K562 (cell line): ENCODE results near the gene PSORS1C2. TPM values are rescaled to one million over a fixed set of nuclear protein-coding genes. Genes with fewer than 3 reads are reported as not detected.

ENCODE experiments used
- ATAC-seq: fragments of 200-7000 bp; cut with Tn5 transposase; 3 replicates; pipeline ENCODE4 v1.9.1; 2020; ENCODE audit warnings: moderate library complexity
- BruUV-seq: library from RNA; stranded (reverse); fragments of 400-500 nt; replicated peaks from 2 replicates; lab custom pipeline; 2021; lab: Mats Ljungman, UMichigan
- CTCF ChIA-PET: fragments of 300-600 bp; formaldehyde crosslinking; extraction: SDS; loops from one replicate; lab custom pipeline; 2021; ENCODE audit warnings: low intra/inter-chr PET ratio; lab: Yijun Ruan, JAX
- POLR2A ChIA-PET: fragments of 300-600, 350-650 bp; sonication (Branson Sonifier 250); formaldehyde crosslinking; extraction: SDS; loops from one replicate; lab custom pipeline; 2021; ENCODE audit warnings: antibody characterized with exemption, inconsistent platforms; lab: Yijun Ruan, JAX
- DNase-seq, 4 experiments: peaks; one replicate each; pipeline versions ENCODE4 v3.0.0 to v3.0.0-alpha.2; 2011 to 2018; ENCODE audit warnings: low spot score in 3 of 4, mixed read lengths in 3 of 4; ENCODE audit errors: extremely low read depth in 1 of 4
- FAIRE-seq: peaks from 2 replicates; lab custom pipeline; 2011; peaks lifted over from hg19 to GRCh38; lab: Jason Lieb, UNC
- H2AFZ ChIP-seq: 2 replicates; pipeline ENCODE4 v1.6.0; 2011; ENCODE audit warnings: low read depth, low read length, control low read depth, inconsistent platforms
- H3K27ac ChIP-seq: fragments of 200-600 bp; 3 replicates; pipeline ENCODE4 v1.8.0; 2011; ENCODE audit warnings: low read depth, mild to moderate bottlenecking, control low read depth, inconsistent platforms, low read length, moderate library complexity, mixed read lengths; ENCODE audit errors: extremely low read depth
- H3K27me3 ChIP-seq, 2 experiments: fragments of 300-600 bp in 1 of 2; 2 replicates in 1 of 2; 3 replicates in 1 of 2; pipeline versions ENCODE4 v1.6.0 to v1.8.0; 2011; ENCODE audit warnings: inconsistent platforms in 2 of 2, low read length in 2 of 2, mild to moderate bottlenecking in 1 of 2, mixed read lengths in 1 of 2, moderate library complexity in 1 of 2; ENCODE audit not compliant: control insufficient read depth in 2 of 2, insufficient read depth in 2 of 2
- H3K36me3 ChIP-seq: fragments of 300-600 bp; 3 replicates; pipeline ENCODE4 v1.8.0; 2011; ENCODE audit warnings: mild to moderate bottlenecking, low read length, inconsistent platforms; ENCODE audit not compliant: control insufficient read depth, insufficient read depth
- H3K4me1 ChIP-seq, 2 experiments: fragments of 200-600 bp in 1 of 2; replicated peaks in 1 of 2; 2 replicates in 1 of 2; 3 replicates in 1 of 2; pipeline versions ENCODE4 v1.5.1 to v1.8.0; 2011; ENCODE audit warnings: inconsistent platforms in 2 of 2, low read length in 2 of 2, mild to moderate bottlenecking in 1 of 2, mixed read lengths in 1 of 2, moderate library complexity in 1 of 2; ENCODE audit not compliant: control insufficient read depth in 2 of 2, insufficient read depth in 2 of 2
- H3K4me2 ChIP-seq: 2 replicates; pipeline ENCODE4 v1.6.1; 2011; ENCODE audit warnings: low read length, control low read depth, inconsistent platforms, mixed read lengths; ENCODE audit not compliant: insufficient read depth
- H3K4me3 ChIP-seq: fragments of 200-600 bp; sonication (generic), shearing (Covaris generic); 2 replicates; pipeline ENCODE4 v1.5.1; 2016; ENCODE audit warnings: control low read depth, inconsistent platforms
- H3K79me2 ChIP-seq: fragments of 200-600 bp; 3 replicates; pipeline ENCODE4 v1.8.0; 2011; ENCODE audit warnings: low read length, inconsistent platforms; ENCODE audit not compliant: control insufficient read depth, insufficient read depth
- H3K9ac ChIP-seq, 2 experiments: 2 replicates each; pipeline versions ENCODE4 v1.6.0 to v1.6.1; 2011; ENCODE audit warnings: low read depth in 2 of 2, low read length in 2 of 2, control low read depth in 1 of 2, inconsistent platforms in 1 of 2, mild to moderate bottlenecking in 1 of 2, mixed read lengths in 1 of 2; ENCODE audit not compliant: insufficient read depth in 1 of 2
- H3K9me1 ChIP-seq: one replicate; pipeline ENCODE4 v1.6.0; 2011; ENCODE audit warnings: inconsistent platforms, mild to moderate bottlenecking, low read length, moderate library complexity; ENCODE audit not compliant: control insufficient read depth, insufficient read depth
- H3K9me3 ChIP-seq: replicated peaks from 2 replicates; pipeline ENCODE4 v1.5.1; 2011; ENCODE audit warnings: low read depth, low read length, inconsistent platforms; ENCODE audit not compliant: control insufficient read depth, insufficient read depth
- H4K20me1 ChIP-seq: replicated peaks from 2 replicates; pipeline ENCODE4 v1.6.1; 2011; ENCODE audit warnings: low read length, inconsistent platforms, mixed read lengths; ENCODE audit not compliant: control insufficient read depth, insufficient read depth
- ATF7 ChIP-seq: fragments of 450-650 bp; IDR thresholded peaks from 2 replicates; pipeline ENCODE4 v1.7.1; 2014; ENCODE audit warnings: mild to moderate bottlenecking, moderate library complexity
- CHCHD3 ChIP-seq: fragments of 250-450 bp; sonication (Bioruptor Pico); IDR thresholded peaks from 2 replicates; pipeline ENCODE4 v2.1.2; 2022; ENCODE audit warnings: mild to moderate bottlenecking
- FOXJ2 ChIP-seq: fragments of 200-800 bp; sonication (Bioruptor generic); IDR thresholded peaks from 2 replicates; pipeline ENCODE4 v1.6.1; 2016; ENCODE audit warnings: missing genetic modification characterization, missing compliant biosample characterization
- HNRNPL ChIP-seq: fragments of 200-400 bp; formaldehyde crosslinking; IDR thresholded peaks from 2 replicates; pipeline ENCODE4 v1.6.1; 2017; ENCODE audit warnings: low read depth, mild to moderate bottlenecking, low read length
- L3MBTL2 ChIP-seq: fragments of 450-650 bp; IDR thresholded peaks from 2 replicates; pipeline ENCODE4 v1.6.1; 2016; ENCODE audit warnings: mild to moderate bottlenecking, moderate library complexity
- NBN ChIP-seq: fragments of 450-650 bp; IDR thresholded peaks from 2 replicates; pipeline ENCODE4 v1.6.1; 2016; ENCODE audit warnings: low read depth, mild to moderate bottlenecking
- PML ChIP-seq: IDR thresholded peaks from 2 replicates; pipeline ENCODE4 v1.6.1; 2012; ENCODE audit warnings: low read length, inconsistent platforms
- RCOR1 ChIP-seq, 2 experiments: IDR thresholded peaks; 2 replicates each; pipeline ENCODE4 v1.6.1; 2012; ENCODE audit warnings: low read depth in 2 of 2, low read length in 2 of 2, borderline replicate concordance in 1 of 2, improper control_type of control experiment in 1 of 2
- RFX7 ChIP-seq: fragments of 250-450 bp; sonication (Bioruptor Pico); IDR thresholded peaks from 2 replicates; pipeline ENCODE4 v1.5.1; 2021; ENCODE audit warnings: mild to moderate bottlenecking
- ZNF121 ChIP-seq: sonication (generic); formaldehyde crosslinking; conservative IDR thresholded peaks from 2 replicates; pipeline ENCODE4 v1.8.0; 2022; ENCODE audit warnings: missing genetic modification reagents
- ZNF23 ChIP-seq: fragments of 250-450 bp; sonication (Bioruptor Pico); IDR thresholded peaks from 2 replicates; pipeline ENCODE4 v1.4.0; 2020; ENCODE audit warnings: mild to moderate bottlenecking
- WGBS: fragments of 100-300 bp; shearing (Covaris generic); methylation state at CpG from one replicate; pipeline ENCODE4 v1.1.6; 2016; ENCODE audit warnings: low coverage, mixed read lengths; ENCODE audit not compliant: insufficient coverage; ENCODE audit errors: missing lambda C conversion rate; 5-methylcytosine and 5-hydroxymethylcytosine counted together
- in situ Hi-C: fragments of 300-500 bp; cut with MboI; formaldehyde crosslinking; loops from 4 replicates; pipeline ENCODE4 v1.15.0; 2018; ENCODE audit warnings: inconsistent platforms, mixed read lengths
- intact Hi-C: fragments of 100-400 bp; cut with micrococcal nuclease; formaldehyde crosslinking; loops from 2 replicates; pipeline ENCODE4 v1.14.2; 2022
- polyA plus RNA-seq, 8 experiments: library from polyadenylated mRNA; depleted of rRNA in 4 of 8; stranded (reverse) in 5 of 8; unstranded in 3 of 8; fragments of >200 nt; fragmentation: Nextera tagmentation in 2 of 8; fragmentation: Illumina TruSeq in 1 of 8; extraction: Ambion mirVana in 2 of 8; extraction: Trizol in 1 of 8; gene quantifications; 2 replicates each; pipeline versions ENCODE4 v1.2.1 to v1.2.3, GENCODE V29; 2011 to 2014; ENCODE audit warnings: inconsistent platforms in 1 of 8, missing spikeins in 1 of 8
- total RNA-seq, 7 experiments: library from RNA; depleted of rRNA in 6 of 7; stranded (reverse); fragments of >200 nt in 6 of 7; fragmentation: Illumina TruSeq in 2 of 7; extraction: Trizol in 2 of 7; gene quantifications; 2 replicates each; pipeline versions ENCODE4 v1.2.1 to v1.2.3, GENCODE V29; 2011 to 2021; ENCODE audit warnings: low replicate concordance in 1 of 7
- TF ChIP-seq, protein P1 (sequence below): sonication (generic); formaldehyde crosslinking; IDR thresholded peaks from 2 replicates; pipeline ENCODE4 v1.8.1; 2023; ENCODE audit warnings: mild to moderate bottlenecking, missing genetic modification reagents, moderate library complexity
- TF ChIP-seq, protein P2 (sequence below): fragments of 450-650 bp; IDR thresholded peaks from 2 replicates; pipeline ENCODE4 v1.7.0; 2016; ENCODE audit warnings: borderline replicate concordance

Gene PSORS1C2
- total and polyA plus RNA-seq, 9 of the 15 experiments (the other 6 are each of a cell fraction or from before 2014, with no cell fraction given) = not detected

- BruUV-seq = no TSS peak
- TF ChIP-seq NBN (no peak), CHCHD3 (CRISPR knock-in tag) (no peak), HNRNPL (no peak), ZNF23 (CRISPR knock-in tag) (no peak), L3MBTL2 (no peak), ATF7 (no peak), ZNF121 (CRISPR knock-in tag) (no peak), FOXJ2 (no peak), PML (no peak), RFX7 (CRISPR knock-in tag) (no peak), RCOR1 (IDR thresholded peaks at IDR 0.05; ENCODE audit: borderline replicate concordance in 1 of 2, low read depth in 2 of 2, low read length in 2 of 2) (no peak)
- TF ChIP-seq, protein P1, sequence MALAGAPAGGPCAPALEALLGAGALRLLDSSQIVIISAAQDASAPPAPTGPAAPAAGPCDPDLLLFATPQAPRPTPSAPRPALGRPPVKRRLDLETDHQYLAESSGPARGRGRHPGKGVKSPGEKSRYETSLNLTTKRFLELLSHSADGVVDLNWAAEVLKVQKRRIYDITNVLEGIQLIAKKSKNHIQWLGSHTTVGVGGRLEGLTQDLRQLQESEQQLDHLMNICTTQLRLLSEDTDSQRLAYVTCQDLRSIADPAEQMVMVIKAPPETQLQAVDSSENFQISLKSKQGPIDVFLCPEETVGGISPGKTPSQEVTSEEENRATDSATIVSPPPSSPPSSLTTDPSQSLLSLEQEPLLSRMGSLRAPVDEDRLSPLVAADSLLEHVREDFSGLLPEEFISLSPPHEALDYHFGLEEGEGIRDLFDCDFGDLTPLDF (CRISPR knock-in tag) = no peak
- TF ChIP-seq, protein P2, sequence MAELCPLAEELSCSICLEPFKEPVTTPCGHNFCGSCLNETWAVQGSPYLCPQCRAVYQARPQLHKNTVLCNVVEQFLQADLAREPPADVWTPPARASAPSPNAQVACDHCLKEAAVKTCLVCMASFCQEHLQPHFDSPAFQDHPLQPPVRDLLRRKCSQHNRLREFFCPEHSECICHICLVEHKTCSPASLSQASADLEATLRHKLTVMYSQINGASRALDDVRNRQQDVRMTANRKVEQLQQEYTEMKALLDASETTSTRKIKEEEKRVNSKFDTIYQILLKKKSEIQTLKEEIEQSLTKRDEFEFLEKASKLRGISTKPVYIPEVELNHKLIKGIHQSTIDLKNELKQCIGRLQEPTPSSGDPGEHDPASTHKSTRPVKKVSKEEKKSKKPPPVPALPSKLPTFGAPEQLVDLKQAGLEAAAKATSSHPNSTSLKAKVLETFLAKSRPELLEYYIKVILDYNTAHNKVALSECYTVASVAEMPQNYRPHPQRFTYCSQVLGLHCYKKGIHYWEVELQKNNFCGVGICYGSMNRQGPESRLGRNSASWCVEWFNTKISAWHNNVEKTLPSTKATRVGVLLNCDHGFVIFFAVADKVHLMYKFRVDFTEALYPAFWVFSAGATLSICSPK = no peak
- TF ChIP-seq, all 486 proteins: peak for 0
- intact Hi-C loops = no loop called here
These were observed 48.9 kb upstream of the PSORS1C2 start for GRCh38 chr6:31187780-31188194.

More at GRCh38 chr6:31187780-31188194, 48.9 kb upstream of the PSORS1C2 start:
- no peak overlapping the region for H2AFZ ChIP-seq
- no peaks in the 10 kb centered on the region for H3K79me2 ChIP-seq
- FAIRE-seq = no peak
- H4K20me1 ChIP-seq = no peaks in the 10 kb centered on the region
- no peak overlapping the region for H3K27ac ChIP-seq
- DNase-seq = no peak
- H3K4me2 ChIP-seq = no peak overlapping the region
- POLR2A ChIA-PET = no interaction called here
- WGBS = 51% methylated on average over 4 of the region's 5 CpGs
- ATAC-seq = no peak
- H3K9me3 ChIP-seq = no peaks in the 10 kb centered on the region
- no peak overlapping the region for H3K9ac ChIP-seq
- in situ Hi-C loops = no loop called here
- CTCF ChIA-PET = no interaction called here
- H3K4me1 ChIP-seq = no peaks in the 10 kb centered on the region; a peak in 1 of 5 replicates
- H3K4me3 ChIP-seq = no peak overlapping the region
- no peaks in the 10 kb centered on the region for H3K27me3 ChIP-seq
- H3K9me1 ChIP-seq = no peaks in the 10 kb centered on the region
- no peaks in the 10 kb centered on the region for H3K36me3 ChIP-seq
